ENCODE measurements around the gene ABL2. TPM values are rescaled to one million over a fixed set of nuclear protein-coding genes. Genes with fewer than 3 reads are reported as not detected.
A peak's percentile ranks its signal among the peaks of the same experiment; 100 is the strongest.

ABL2 gene
- total RNA-seq, 1 experiment from 2014 or later, result 18.3 TPM

DNA sequence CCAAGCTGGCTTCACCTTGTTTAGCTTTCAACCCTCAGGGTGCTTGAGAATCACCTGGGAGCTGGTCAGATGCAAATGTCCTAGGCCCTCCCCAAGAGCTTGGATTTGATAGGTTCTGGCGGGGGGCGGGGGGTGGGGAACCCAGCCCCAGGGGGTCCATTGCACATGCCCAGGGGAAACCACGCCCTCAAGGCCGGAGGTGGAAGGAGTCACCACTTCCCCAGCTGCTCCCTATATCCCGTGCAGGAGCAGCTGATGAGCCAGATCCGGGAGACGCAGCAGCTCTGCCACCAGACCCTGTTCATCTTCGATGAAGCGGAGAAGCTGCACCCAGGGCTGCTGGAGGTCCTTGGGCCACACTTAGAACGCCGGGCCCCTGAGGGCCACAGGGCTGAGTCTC, 141.8 kb downstream of the ABL2 start (continued):
- TF ChIP-seq SMAD4 (CRISPR knock-in tag; IDR thresholded peaks at IDR 0.05), result no peak
- TF ChIP-seq FOXK1 (CRISPR knock-in tag; IDR thresholded peaks at IDR 0.05), result peak; percentile 46; the same call in 1 of the 2 replicates
- no peak for TF ChIP-seq SOX15 (CRISPR knock-in tag; IDR thresholded peaks at IDR 0.05)
- no peak for TF ChIP-seq ATF1 (CRISPR knock-in tag; IDR thresholded peaks at IDR 0.05)
- TF ChIP-seq NFATC4 (CRISPR knock-in tag; IDR thresholded peaks at IDR 0.05), result no peak
- no peak for TF ChIP-seq JAZF1 (CRISPR knock-in tag; IDR thresholded peaks at IDR 0.05)
- TF ChIP-seq, protein P1, sequence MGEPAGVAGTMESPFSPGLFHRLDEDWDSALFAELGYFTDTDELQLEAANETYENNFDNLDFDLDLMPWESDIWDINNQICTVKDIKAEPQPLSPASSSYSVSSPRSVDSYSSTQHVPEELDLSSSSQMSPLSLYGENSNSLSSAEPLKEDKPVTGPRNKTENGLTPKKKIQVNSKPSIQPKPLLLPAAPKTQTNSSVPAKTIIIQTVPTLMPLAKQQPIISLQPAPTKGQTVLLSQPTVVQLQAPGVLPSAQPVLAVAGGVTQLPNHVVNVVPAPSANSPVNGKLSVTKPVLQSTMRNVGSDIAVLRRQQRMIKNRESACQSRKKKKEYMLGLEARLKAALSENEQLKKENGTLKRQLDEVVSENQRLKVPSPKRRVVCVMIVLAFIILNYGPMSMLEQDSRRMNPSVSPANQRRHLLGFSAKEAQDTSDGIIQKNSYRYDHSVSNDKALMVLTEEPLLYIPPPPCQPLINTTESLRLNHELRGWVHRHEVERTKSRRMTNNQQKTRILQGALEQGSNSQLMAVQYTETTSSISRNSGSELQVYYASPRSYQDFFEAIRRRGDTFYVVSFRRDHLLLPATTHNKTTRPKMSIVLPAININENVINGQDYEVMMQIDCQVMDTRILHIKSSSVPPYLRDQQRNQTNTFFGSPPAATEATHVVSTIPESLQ (CRISPR knock-in tag; IDR thresholded peaks at IDR 0.05), result no peak
- TF ChIP-seq ZBTB21 (CRISPR knock-in tag; IDR thresholded peaks at IDR 0.05; ENCODE audit: borderline replicate concordance), result 0 out of 2 replicates have a peak, but pooled peaks have one; percentile 25
- 0 out of 2 replicates have a peak, but pooled peaks have one; percentile 48 for TF ChIP-seq TP53 (CRISPR knock-in tag; IDR thresholded peaks at IDR 0.05)

DNA sequence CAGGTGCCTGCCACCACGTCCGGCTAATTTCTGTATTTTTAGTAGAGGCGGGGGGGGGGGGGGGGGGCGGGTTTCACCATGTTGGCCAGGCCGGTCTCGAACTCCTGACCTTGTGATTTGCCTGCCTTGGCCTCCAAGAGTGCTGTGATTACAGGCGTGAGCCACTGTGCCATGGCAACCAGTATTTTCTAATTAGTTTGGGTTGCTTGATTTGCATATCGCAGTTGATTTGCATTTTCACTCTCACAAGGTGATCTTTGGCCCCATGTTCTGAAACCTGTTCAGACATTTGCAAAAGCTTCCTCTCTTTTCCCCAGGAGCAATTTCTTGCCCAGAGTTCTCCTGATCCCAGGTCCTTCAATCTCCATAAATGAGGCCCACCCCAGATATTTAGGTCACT, 145.9 kb downstream of the ABL2 start:
- ATAC-seq (no peak), DNase-seq (ENCODE audit: low spot score) (no peak)
- Mint-ChIP-seq H3K9me3 (no peaks in the 10 kb centered on the region), H3K36me3 (peaks cover 7% of the 10 kb centered on the region; the same call in 1 of the 2 replicates), H3K27me3 (ENCODE audit: low read depth) (no peaks in the 10 kb centered on the region), H3K4me3 (peak overlapping the region; percentile 52), H3K27ac (0 out of 2 replicates have a peak overlapping the region, but pooled peaks have one; percentile 41), H3K4me1 (peaks cover 35% of the 10 kb centered on the region)
- ChIA-PET CTCF (interaction anchor here (1.4 kb wide), 1 partner anchor 22 kb away, joined by 7 read pairs; no protein-coding TSS in a partner anchor), POLR2A (interaction anchor here (1.0 kb wide), 1 partner anchor 111 kb away, joined by 3 read pairs; no protein-coding TSS in a partner anchor)
- no peak for TF ChIP-seq GABPB1 (CRISPR knock-in tag; IDR thresholded peaks at IDR 0.05)
- no peak for TF ChIP-seq ZNF263 (CRISPR knock-in tag; IDR thresholded peaks at IDR 0.05; ENCODE audit: low read depth)

DNA sequence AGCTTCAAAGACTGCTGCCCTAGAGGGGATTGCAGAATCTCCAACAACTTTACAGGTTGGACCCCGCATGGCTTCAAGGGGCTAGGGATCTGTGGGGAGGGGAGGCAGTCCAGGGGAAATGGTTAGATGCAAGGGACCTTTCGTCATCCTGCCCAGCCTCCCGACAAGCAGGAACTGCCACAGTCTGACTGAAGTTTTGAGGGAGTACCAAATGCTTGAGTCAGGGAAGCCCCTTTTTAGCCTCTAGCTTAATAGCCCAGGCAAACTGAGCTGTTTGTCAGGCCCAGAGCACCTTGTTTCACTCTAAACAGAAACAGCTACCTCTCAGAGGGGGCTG, 146.5 kb downstream of the ABL2 start:
- ChIA-PET POLR2A (interaction anchor here (1.0 kb wide), 1 partner anchor 112 kb away, joined by 3 read pairs; no protein-coding TSS in a partner anchor), CTCF (interaction anchor here (0.7 to 1.4 kb wide), 6 partner anchors 23 to 727 kb away, joined by 3 to 7 read pairs (median 4); partner anchors contain the start of gene SOAT1)
- Mint-ChIP-seq H3K36me3 (peaks cover 7% of the 10 kb centered on the region; the same call in 1 of the 2 replicates), H3K9me3 (no peaks in the 10 kb centered on the region), H3K4me3 (peak overlapping the region; percentile 89), H3K27me3 (ENCODE audit: low read depth) (no peaks in the 10 kb centered on the region), H3K4me1 (peaks cover 32% of the 10 kb centered on the region), H3K27ac (no peak overlapping the region)
- DNase-seq (ENCODE audit: low spot score) (no peak), ATAC-seq (no peak)
- no peak for TF ChIP-seq ATF1 (CRISPR knock-in tag; IDR thresholded peaks at IDR 0.05)
- no peak for TF ChIP-seq NFYB (CRISPR knock-in tag; conservative IDR thresholded peaks at IDR 0.05; ENCODE audit: low read depth)
- no peak for TF ChIP-seq ZNF232 (CRISPR knock-in tag; IDR thresholded peaks at IDR 0.05)
- TF ChIP-seq, protein P2, sequence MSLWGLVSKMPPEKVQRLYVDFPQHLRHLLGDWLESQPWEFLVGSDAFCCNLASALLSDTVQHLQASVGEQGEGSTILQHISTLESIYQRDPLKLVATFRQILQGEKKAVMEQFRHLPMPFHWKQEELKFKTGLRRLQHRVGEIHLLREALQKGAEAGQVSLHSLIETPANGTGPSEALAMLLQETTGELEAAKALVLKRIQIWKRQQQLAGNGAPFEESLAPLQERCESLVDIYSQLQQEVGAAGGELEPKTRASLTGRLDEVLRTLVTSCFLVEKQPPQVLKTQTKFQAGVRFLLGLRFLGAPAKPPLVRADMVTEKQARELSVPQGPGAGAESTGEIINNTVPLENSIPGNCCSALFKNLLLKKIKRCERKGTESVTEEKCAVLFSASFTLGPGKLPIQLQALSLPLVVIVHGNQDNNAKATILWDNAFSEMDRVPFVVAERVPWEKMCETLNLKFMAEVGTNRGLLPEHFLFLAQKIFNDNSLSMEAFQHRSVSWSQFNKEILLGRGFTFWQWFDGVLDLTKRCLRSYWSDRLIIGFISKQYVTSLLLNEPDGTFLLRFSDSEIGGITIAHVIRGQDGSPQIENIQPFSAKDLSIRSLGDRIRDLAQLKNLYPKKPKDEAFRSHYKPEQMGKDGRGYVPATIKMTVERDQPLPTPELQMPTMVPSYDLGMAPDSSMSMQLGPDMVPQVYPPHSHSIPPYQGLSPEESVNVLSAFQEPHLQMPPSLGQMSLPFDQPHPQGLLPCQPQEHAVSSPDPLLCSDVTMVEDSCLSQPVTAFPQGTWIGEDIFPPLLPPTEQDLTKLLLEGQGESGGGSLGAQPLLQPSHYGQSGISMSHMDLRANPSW (CRISPR knock-in tag; conservative IDR thresholded peaks at IDR 0.05; ENCODE audit: low read depth), result no peak
- TF ChIP-seq, protein P3, sequence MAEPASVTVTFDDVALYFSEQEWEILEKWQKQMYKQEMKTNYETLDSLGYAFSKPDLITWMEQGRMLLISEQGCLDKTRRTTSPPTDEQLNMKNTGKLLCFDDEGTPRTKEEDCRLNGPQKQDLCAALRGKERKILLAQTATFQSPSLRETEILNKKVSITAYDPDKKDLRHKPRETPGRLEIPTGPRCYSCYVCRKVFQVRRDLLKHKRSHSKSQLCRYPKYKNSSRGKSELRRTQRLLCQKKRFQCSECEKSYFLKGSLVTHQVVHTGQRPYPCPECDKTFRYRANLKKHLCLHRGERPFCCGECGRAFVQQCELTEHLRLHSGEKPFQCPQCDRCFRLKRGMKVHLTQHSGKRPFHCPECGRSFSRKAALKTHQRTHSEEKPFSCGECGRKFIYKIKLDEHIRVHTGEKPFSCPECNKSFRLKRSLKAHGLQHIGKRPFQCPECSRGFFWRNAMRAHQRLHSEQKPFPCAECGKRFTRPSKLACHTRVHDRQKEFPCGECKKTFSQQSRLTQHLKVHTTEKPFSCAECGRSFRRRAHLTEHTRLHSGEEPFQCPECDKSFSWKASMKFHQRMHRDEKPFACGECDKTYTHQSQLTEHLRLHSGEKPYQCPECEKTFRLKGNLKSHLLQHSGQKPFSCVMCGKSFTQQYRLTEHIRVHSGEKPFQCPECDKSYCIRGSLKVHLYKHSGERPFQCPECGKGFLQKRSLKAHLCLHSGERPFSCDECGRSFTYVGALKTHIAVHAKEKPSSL (CRISPR knock-in tag; conservative IDR thresholded peaks at IDR 0.05), result no peak
- 0 out of 2 replicates have a peak, but pooled peaks have one; percentile 21 for TF ChIP-seq TEAD1 (CRISPR knock-in tag; IDR thresholded peaks at IDR 0.05)
- no peak for TF ChIP-seq TP53 (CRISPR knock-in tag; IDR thresholded peaks at IDR 0.05)
- TF ChIP-seq, protein P4, sequence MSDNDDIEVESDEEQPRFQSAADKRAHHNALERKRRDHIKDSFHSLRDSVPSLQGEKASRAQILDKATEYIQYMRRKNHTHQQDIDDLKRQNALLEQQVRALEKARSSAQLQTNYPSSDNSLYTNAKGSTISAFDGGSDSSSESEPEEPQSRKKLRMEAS (CRISPR knock-in tag; IDR thresholded peaks at IDR 0.05), result 0 out of 2 replicates have a peak, but pooled peaks have one; percentile 8
- TF ChIP-seq, protein P5, sequence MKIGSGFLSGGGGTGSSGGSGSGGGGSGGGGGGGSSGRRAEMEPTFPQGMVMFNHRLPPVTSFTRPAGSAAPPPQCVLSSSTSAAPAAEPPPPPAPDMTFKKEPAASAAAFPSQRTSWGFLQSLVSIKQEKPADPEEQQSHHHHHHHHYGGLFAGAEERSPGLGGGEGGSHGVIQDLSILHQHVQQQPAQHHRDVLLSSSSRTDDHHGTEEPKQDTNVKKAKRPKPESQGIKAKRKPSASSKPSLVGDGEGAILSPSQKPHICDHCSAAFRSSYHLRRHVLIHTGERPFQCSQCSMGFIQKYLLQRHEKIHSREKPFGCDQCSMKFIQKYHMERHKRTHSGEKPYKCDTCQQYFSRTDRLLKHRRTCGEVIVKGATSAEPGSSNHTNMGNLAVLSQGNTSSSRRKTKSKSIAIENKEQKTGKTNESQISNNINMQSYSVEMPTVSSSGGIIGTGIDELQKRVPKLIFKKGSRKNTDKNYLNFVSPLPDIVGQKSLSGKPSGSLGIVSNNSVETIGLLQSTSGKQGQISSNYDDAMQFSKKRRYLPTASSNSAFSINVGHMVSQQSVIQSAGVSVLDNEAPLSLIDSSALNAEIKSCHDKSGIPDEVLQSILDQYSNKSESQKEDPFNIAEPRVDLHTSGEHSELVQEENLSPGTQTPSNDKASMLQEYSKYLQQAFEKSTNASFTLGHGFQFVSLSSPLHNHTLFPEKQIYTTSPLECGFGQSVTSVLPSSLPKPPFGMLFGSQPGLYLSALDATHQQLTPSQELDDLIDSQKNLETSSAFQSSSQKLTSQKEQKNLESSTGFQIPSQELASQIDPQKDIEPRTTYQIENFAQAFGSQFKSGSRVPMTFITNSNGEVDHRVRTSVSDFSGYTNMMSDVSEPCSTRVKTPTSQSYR (CRISPR knock-in tag; IDR thresholded peaks at IDR 0.05), result no peak
- TF ChIP-seq, protein P6, sequence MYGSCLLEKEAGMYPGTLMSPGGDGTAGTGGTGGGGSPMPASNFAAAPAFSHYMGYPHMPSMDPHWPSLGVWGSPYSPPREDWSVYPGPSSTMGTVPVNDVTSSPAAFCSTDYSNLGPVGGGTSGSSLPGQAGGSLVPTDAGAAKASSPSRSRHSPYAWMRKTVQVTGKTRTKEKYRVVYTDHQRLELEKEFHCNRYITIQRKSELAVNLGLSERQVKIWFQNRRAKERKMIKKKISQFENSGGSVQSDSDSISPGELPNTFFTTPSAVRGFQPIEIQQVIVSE (CRISPR knock-in tag; IDR thresholded peaks at IDR 0.05; ENCODE audit: borderline replicate concordance), result no peak

Measured in WTC11 (cell line).